K562 (cell line): ENCODE measurements around the gene DIMT1. TPM values are rescaled to one million over a fixed set of nuclear protein-coding genes. Genes with fewer than 3 reads are reported as not detected.

ENCODE experiments used
- CCAR2 ChIP-seq: fragments of 200-400 bp; formaldehyde crosslinking; IDR thresholded peaks from 2 replicates; pipeline ENCODE4 v1.6.1; 2017; ENCODE audit warnings: mild to moderate bottlenecking, low read depth, low read length
- CEBPG ChIP-seq, 3 experiments: fragments of 200-800 bp in 1 of 3; sonication (Bioruptor generic) in 1 of 3; sonication (generic) in 1 of 3; formaldehyde crosslinking in 1 of 3; IDR thresholded peaks in 2 of 3; conservative IDR thresholded peaks in 1 of 3; 2 replicates each; pipeline versions ENCODE4 v1.6.1 to v1.8.0; 2016 to 2022; ENCODE audit warnings: missing compliant biosample characterization in 2 of 3, missing genetic modification characterization in 2 of 3, mild to moderate bottlenecking in 1 of 3, missing genetic modification reagents in 1 of 3
- CREB1 ChIP-seq, 2 experiments: sonication (generic) in 1 of 2; formaldehyde crosslinking in 1 of 2; IDR thresholded peaks; 2 replicates each; pipeline versions ENCODE4 v1.6.1 to v1.8.0; 2012 to 2022; ENCODE audit warnings: inconsistent platforms in 1 of 2, mild to moderate bottlenecking in 1 of 2, missing genetic modification reagents in 1 of 2, moderate library complexity in 1 of 2
- CTCF ChIP-seq, 3 experiments: IDR thresholded peaks in 2 of 3; conservative IDR thresholded peaks in 1 of 3; 2 replicates each; pipeline ENCODE4 v1.5.1; 2011 to 2012; ENCODE audit warnings: low read length in 3 of 3, mild to moderate bottlenecking in 3 of 3, control low read depth in 2 of 3, improper control_type of control experiment in 1 of 3, inconsistent platforms in 1 of 3, low read depth in 1 of 3, mixed read lengths in 1 of 3, moderate library complexity in 1 of 3; ENCODE audit not compliant: insufficient read depth in 2 of 3
- GABPB2 ChIP-seq: fragments of 250-450 bp; sonication (Bioruptor Pico); conservative IDR thresholded peaks from 2 replicates; pipeline ENCODE4 v1.5.1; 2021; ENCODE audit warnings: mild to moderate bottlenecking
- GTF3C2 ChIP-seq: IDR thresholded peaks from 3 replicates; pipeline ENCODE4 v1.6.1; 2011; ENCODE audit warnings: borderline replicate concordance, mild to moderate bottlenecking, moderate library complexity; ENCODE audit not compliant: insufficient read length; ENCODE audit errors: extremely low read depth
- LARP7 ChIP-seq: fragments of 450-650 bp; IDR thresholded peaks from 2 replicates; pipeline ENCODE4 v1.6.1; 2016
- MITF ChIP-seq: IDR thresholded peaks from 2 replicates; pipeline ENCODE4 v1.6.1; 2014; ENCODE audit warnings: antibody characterized with exemption
- MYC ChIP-seq, 2 experiments: fragments of 250-450 bp in 1 of 2; sonication (Bioruptor Pico) in 1 of 2; IDR thresholded peaks; 2 replicates each; pipeline versions ENCODE4 v1.5.1 to v1.6.1; 2012 to 2021; ENCODE audit warnings: low read depth in 2 of 2, borderline replicate concordance in 1 of 2, improper control_type of control experiment in 1 of 2, low read length in 1 of 2, mild to moderate bottlenecking in 1 of 2, moderate library complexity in 1 of 2
- NCOA4 ChIP-seq: fragments of 450-650 bp; IDR thresholded peaks from 2 replicates; pipeline ENCODE4 v1.6.1; 2018; ENCODE audit warnings: mild to moderate bottlenecking; ENCODE audit not compliant: partially characterized antibody
- PPARD ChIP-seq: fragments of 250-450 bp; sonication (Bioruptor Pico); IDR thresholded peaks from 2 replicates; pipeline ENCODE4 v1.8.0; 2022; ENCODE audit warnings: inconsistent platforms, mild to moderate bottlenecking, moderate library complexity
- RBM34 ChIP-seq: fragments of 200-400 bp; formaldehyde crosslinking; IDR thresholded peaks from 2 replicates; pipeline ENCODE4 v1.6.1; 2018; ENCODE audit warnings: low read length, borderline replicate concordance; ENCODE audit not compliant: insufficient read depth
- THAP7 ChIP-seq: fragments of 250-450 bp; sonication (Bioruptor Pico); IDR thresholded peaks from 2 replicates; pipeline ENCODE4 v1.5.0; 2021
- ZNF121 ChIP-seq: sonication (generic); formaldehyde crosslinking; conservative IDR thresholded peaks from 2 replicates; pipeline ENCODE4 v1.8.0; 2022; ENCODE audit warnings: missing genetic modification reagents
- ZNF253 ChIP-seq: fragments of 250-450 bp; sonication (Bioruptor Pico); conservative IDR thresholded peaks from 2 replicates; pipeline ENCODE4 v1.6.1; 2021; ENCODE audit warnings: mild to moderate bottlenecking
- ZNF764 ChIP-seq: fragments of 250-450 bp; sonication (Bioruptor Pico); IDR thresholded peaks from 2 replicates; pipeline ENCODE4 v1.4.0; 2020; ENCODE audit warnings: low read depth, mild to moderate bottlenecking, moderate library complexity
- polyA plus RNA-seq, 8 experiments: library from polyadenylated mRNA; depleted of rRNA in 4 of 8; stranded (reverse) in 5 of 8; unstranded in 3 of 8; fragments of >200 nt; fragmentation: Nextera tagmentation in 2 of 8; fragmentation: Illumina TruSeq in 1 of 8; extraction: Ambion mirVana in 2 of 8; extraction: Trizol in 1 of 8; gene quantifications; 2 replicates each; pipeline versions ENCODE4 v1.2.1 to v1.2.3, GENCODE V29; 2011 to 2014; ENCODE audit warnings: inconsistent platforms in 1 of 8, missing spikeins in 1 of 8
- total RNA-seq, 7 experiments: library from RNA; depleted of rRNA in 6 of 7; stranded (reverse); fragments of >200 nt in 6 of 7; fragmentation: Illumina TruSeq in 2 of 7; extraction: Trizol in 2 of 7; gene quantifications; 2 replicates each; pipeline versions ENCODE4 v1.2.1 to v1.2.3, GENCODE V29; 2011 to 2021; ENCODE audit warnings: low replicate concordance in 1 of 7

Gene DIMT1
- total and polyA plus RNA-seq, 9 of the 15 experiments (the other 6 are each of a cell fraction or from before 2014, with no cell fraction given): 28.9 to 85.3 (median 54.1) TPM

- TF ChIP-seq CEBPG (CRISPR knock-in tag; IDR thresholded peaks at IDR 0.05) (peak; percentile 87), CEBPG (tag; conservative IDR thresholded peaks at IDR 0.05 in 1 of 2, IDR thresholded peaks at IDR 0.05 in 1 of 2) (peak in 1 of 2 experiments; percentile 64; a peak in 2 of 4 replicates), CCAR2 (no peak), ZNF121 (CRISPR knock-in tag) (no peak), ZNF764 (no peak), RBM34 (no peak), THAP7 (CRISPR knock-in tag) (no peak), ZNF253 (no peak), PPARD (CRISPR knock-in tag) (no peak), MITF (no peak), GTF3C2 (no peak), NCOA4 (peak; percentile 39), LARP7 (peak; percentile 73; the same call in 1 of the 2 replicates), GABPB2 (CRISPR knock-in tag) (no peak), CREB1 (IDR thresholded peaks at IDR 0.05) (peak; percentile 100), CREB1 (CRISPR knock-in tag; IDR thresholded peaks at IDR 0.05) (peak; percentile 100), CTCF (IDR thresholded peaks at IDR 0.05 in 2 of 3, conservative IDR thresholded peaks at IDR 0.05 in 1 of 3; ENCODE audit: insufficient read depth in 2 of 3, low read depth in 1 of 3, low read length in 3 of 3) (no peak), MYC (IDR thresholded peaks at IDR 0.05; ENCODE audit: low read depth, low read length) (peak; percentile 93), MYC (CRISPR knock-in tag; IDR thresholded peaks at IDR 0.05; ENCODE audit: borderline replicate concordance, low read depth) (peak; percentile 81; the same call in 1 of the 2 replicates)
Observed at GRCh38 chr5:62412549-62413329, 9.0 kb upstream of the DIMT1 start, which contains the start of gene IPO11 (continued).
